ENCODE measurements around the gene ACP1.

The ACP1 gene

GRCh38 chr2:296354-296753 is 31.6 kb downstream of the ACP1 start:
- H3F3A ChIP-seq (ENCODE audit: insufficient read depth, low read length): no peaks in the 10 kb centered on the region
- no peaks in the 10 kb centered on the region for H3K4me1 ChIP-seq (ENCODE audit: insufficient read depth, low read length, severe bottlenecking)
- no peaks in the 10 kb centered on the region for H3K79me2 ChIP-seq (ENCODE audit: insufficient read depth, low read length)
- no peaks in the 10 kb centered on the region for H3K9me2 ChIP-seq (ENCODE audit: low read depth, low read length)
- H3K27me3 ChIP-seq (ENCODE audit: insufficient read depth, low read length): no peaks in the 10 kb centered on the region
- H3K36me3 ChIP-seq (ENCODE audit: insufficient read depth, low read length): no peaks in the 10 kb centered on the region
- TF ChIP-seq EZH2 (IDR thresholded peaks at IDR 0.05; ENCODE audit: borderline replicate concordance, low read length) (no peak), CTCF (IDR thresholded peaks at IDR 0.05; ENCODE audit: low read length) (no peak)
- H2AFZ ChIP-seq (ENCODE audit: low read length): no peak overlapping the region
- H3K9me3 ChIP-seq (ENCODE audit: low read length): no peaks in the 10 kb centered on the region
- H3K27ac ChIP-seq (ENCODE audit: low read depth, low read length, poor library complexity, severe bottlenecking): no peak overlapping the region
- H4K20me1 ChIP-seq (ENCODE audit: insufficient read depth, low read length): no peaks in the 10 kb centered on the region
- H3K9ac ChIP-seq (ENCODE audit: low read length): no peak overlapping the region
- H3K4me3 ChIP-seq (ENCODE audit: low read depth, low read length, poor library complexity, severe bottlenecking): no peak overlapping the region
- no peak overlapping the region for H3K4me2 ChIP-seq (ENCODE audit: low read length)

GRCh38 chr2:305366-305765 is 40.6 kb downstream of the ACP1 start:
- no peaks in the 10 kb centered on the region for H4K20me1 ChIP-seq (ENCODE audit: insufficient read depth, low read length)
- no peak overlapping the region for H3K27ac ChIP-seq (ENCODE audit: low read depth, low read length, poor library complexity, severe bottlenecking)
- H3K4me1 ChIP-seq (ENCODE audit: insufficient read depth, low read length, severe bottlenecking): no peaks in the 10 kb centered on the region
- no peaks in the 10 kb centered on the region for H3K79me2 ChIP-seq (ENCODE audit: insufficient read depth, low read length)
- H3K36me3 ChIP-seq (ENCODE audit: insufficient read depth, low read length): no peaks in the 10 kb centered on the region
- no peaks in the 10 kb centered on the region for H3K27me3 ChIP-seq (ENCODE audit: insufficient read depth, low read length)
- H3K9ac ChIP-seq (ENCODE audit: low read length): no peak overlapping the region
- H3F3A ChIP-seq (ENCODE audit: insufficient read depth, low read length): no peaks in the 10 kb centered on the region
- H3K9me2 ChIP-seq (ENCODE audit: low read depth, low read length): no peaks in the 10 kb centered on the region
- no peak overlapping the region for H2AFZ ChIP-seq (ENCODE audit: low read length)
- TF ChIP-seq EZH2 (IDR thresholded peaks at IDR 0.05; ENCODE audit: borderline replicate concordance, low read length): no peak
- no peak overlapping the region for H3K4me3 ChIP-seq (ENCODE audit: low read depth, low read length, poor library complexity, severe bottlenecking)
- no peak overlapping the region for H3K4me2 ChIP-seq (ENCODE audit: low read length)
- H3K9me3 ChIP-seq (ENCODE audit: low read length): no peaks in the 10 kb centered on the region

- no peak for TF ChIP-seq CTCF (IDR thresholded peaks at IDR 0.05; ENCODE audit: low read length)
- TF ChIP-seq EZH2 (IDR thresholded peaks at IDR 0.05; ENCODE audit: borderline replicate concordance, low read length): no peak
- H2AFZ ChIP-seq (ENCODE audit: low read length): no peak overlapping the region
Measured at GRCh38 chr2:309148-309953, 44.6 kb downstream of the ACP1 start.

More at GRCh38 chr2:309148-309953, 44.6 kb downstream of the ACP1 start:
- H3K27me3 ChIP-seq (ENCODE audit: insufficient read depth, low read length): no peaks in the 10 kb centered on the region
- no peaks in the 10 kb centered on the region for H3K9me2 ChIP-seq (ENCODE audit: low read depth, low read length)
- no peak overlapping the region for H3K9ac ChIP-seq (ENCODE audit: low read length)
- H3K27ac ChIP-seq (ENCODE audit: low read depth, low read length, poor library complexity, severe bottlenecking): no peak overlapping the region
- H3F3A ChIP-seq (ENCODE audit: insufficient read depth, low read length): no peaks in the 10 kb centered on the region
- H3K79me2 ChIP-seq (ENCODE audit: insufficient read depth, low read length): no peaks in the 10 kb centered on the region
- H4K20me1 ChIP-seq (ENCODE audit: insufficient read depth, low read length): no peaks in the 10 kb centered on the region
- peaks cover 3% of the 10 kb centered on the region for H3K4me1 ChIP-seq (ENCODE audit: insufficient read depth, low read length, severe bottlenecking)
- no peaks in the 10 kb centered on the region for H3K9me3 ChIP-seq (ENCODE audit: low read length)
- H3K4me3 ChIP-seq (ENCODE audit: low read depth, low read length, poor library complexity, severe bottlenecking): no peak overlapping the region
- H3K36me3 ChIP-seq (ENCODE audit: insufficient read depth, low read length): no peaks in the 10 kb centered on the region
- no peak overlapping the region for H3K4me2 ChIP-seq (ENCODE audit: low read length)
